ENCODE measurements around the gene PIAS1.

GRCh38 chr15:68028888-68029207 lies 25.3 kb upstream of the PIAS1 start:
- TF ChIP-seq CTCF (IDR thresholded peaks at IDR 0.05) = no peak
- no peak for TF ChIP-seq POLR2AphosphoS5 (IDR thresholded peaks at IDR 0.05)
